ENCODE data around the gene FRYL. TPM values are rescaled to one million over a fixed set of nuclear protein-coding genes. Genes with fewer than 3 reads are reported as not detected.
"Not testable (repeated sequence)": the region's sequence is repeated elsewhere in the genome, so short reads cannot be mapped to it uniquely, and the experiment has no call there.

The FRYL gene
- total RNA-seq, 4 donors from 2014 or later, result 43.2 to 92.5 (median 62.1) TPM

- TF ChIP-seq POLR2AphosphoS5 (IDR thresholded peaks at IDR 0.05) (no peak), POLR2A (IDR thresholded peaks at IDR 0.05) (no peak), CTCF (IDR thresholded peaks at IDR 0.05) (no peak), EP300 (IDR thresholded peaks at IDR 0.05) (no peak)
- 66 to 92% methylated on average over 2 of the region's 4 CpGs for WGBS, 2 donors (ENCODE audit: low coverage in 1 of 2)
- Histone ChIP-seq H3K4me1 (peaks cover 0 to 13% (median 5%) of the 10 kb centered on the region in 3 donors), H3K36me3 (peaks cover 0 to 11% of the 10 kb centered on the region in 2 donors), H3K27ac (no peak overlapping the region), H3K27me3 (no peaks in the 10 kb centered on the region), H3K9me3 (no peaks in the 10 kb centered on the region), H3K4me3 (no peak overlapping the region)
- ATAC-seq, result no peak
These were observed 75.8 kb downstream of the FRYL start for GRCh38 chr4:48704091-48704802.

GRCh38 chr4:48699475-48699874, 80.6 kb downstream of the FRYL start:
- TF ChIP-seq POLR2A (IDR thresholded peaks at IDR 0.05), result no peak
- no peak for TF ChIP-seq CTCF (IDR thresholded peaks at IDR 0.05)
- no peak for TF ChIP-seq POLR2AphosphoS5 (IDR thresholded peaks at IDR 0.05)
- TF ChIP-seq EP300 (IDR thresholded peaks at IDR 0.05), result no peak
- Histone ChIP-seq H3K27ac (no peak overlapping the region), H3K4me3 (no peak overlapping the region), H3K4me1 (peaks cover 0 to 28% (median 14%) of the 10 kb centered on the region in 3 donors), H3K36me3 (no peaks in the 10 kb centered on the region), H3K27me3 (no peaks in the 10 kb centered on the region), H3K9me3 (no peaks in the 10 kb centered on the region)
- 33 to 93% methylated on average over 1 of the region's 1 CpG for WGBS, 2 donors (ENCODE audit: low coverage in 1 of 2)
- no peak for ATAC-seq

- Histone ChIP-seq H3K4me1 (peaks cover 0 to 28% (median 14%) of the 10 kb centered on the region in 3 donors), H3K36me3 (no peaks in the 10 kb centered on the region), H3K27me3 (no peaks in the 10 kb centered on the region), H3K9me3 (no peaks in the 10 kb centered on the region), H3K4me3 (no peak overlapping the region), H3K27ac (no peak overlapping the region)
- WGBS, 2 donors (ENCODE audit: low coverage in 1 of 2), result 67 to 74% methylated on average over 5 of the region's 5 CpGs
- peak; percentile 74 for ATAC-seq
- TF ChIP-seq POLR2A (IDR thresholded peaks at IDR 0.05), result no peak
- no peak for TF ChIP-seq POLR2AphosphoS5 (IDR thresholded peaks at IDR 0.05)
- no peak for TF ChIP-seq EP300 (IDR thresholded peaks at IDR 0.05)
- no peak for TF ChIP-seq CTCF (IDR thresholded peaks at IDR 0.05)
These were observed 81.8 kb downstream of the FRYL start for GRCh38 chr4:48698029-48698971.

- not testable (repeated sequence) for H3K9me3 ChIP-seq, H3K4me3 ChIP-seq, H3K27ac ChIP-seq, H3K27me3 ChIP-seq, ATAC-seq, H3K36me3 ChIP-seq
- peaks cover 0 to 30% (median 14%) of the 10 kb centered on the region in 3 donors for H3K4me1 ChIP-seq
- 89 to 100% methylated on average over 4 to 6 of the region's 6 CpGs for WGBS, 2 donors (ENCODE audit: low coverage in 1 of 2)
These were observed 82.6 kb downstream of the FRYL start for GRCh38 chr4:48697516-48697915.

GRCh38 chr4:48694824-48695223, 85.3 kb downstream of the FRYL start:
- H3K36me3 ChIP-seq, result no peaks in the 10 kb centered on the region
- TF ChIP-seq POLR2A (IDR thresholded peaks at IDR 0.05), result no peak
- TF ChIP-seq CTCF (IDR thresholded peaks at IDR 0.05), result no peak
- TF ChIP-seq EP300 (IDR thresholded peaks at IDR 0.05), result no peak
- no peak for TF ChIP-seq POLR2AphosphoS5 (IDR thresholded peaks at IDR 0.05)
- no peak for ATAC-seq
- WGBS, 2 donors (ENCODE audit: low coverage in 1 of 2), result 86 to 100% methylated on average over 2 of the region's 2 CpGs
- H3K9me3 ChIP-seq, result no peaks in the 10 kb centered on the region
- H3K27me3 ChIP-seq, result no peaks in the 10 kb centered on the region
- peaks cover 0 to 33% (median 12%) of the 10 kb centered on the region in 3 donors for H3K4me1 ChIP-seq
- no peak overlapping the region for H3K4me3 ChIP-seq
- H3K27ac ChIP-seq, result no peak overlapping the region
